ENCODE data around the gene BTG4. TPM values are rescaled to one million over a fixed set of nuclear protein-coding genes. Genes with fewer than 3 reads are reported as not detected.

The BTG4 gene
- total RNA-seq, 6 donors from 2014 or later = 0.24 to 4.1 (median 1.1) TPM; not detected in 3

DNA sequence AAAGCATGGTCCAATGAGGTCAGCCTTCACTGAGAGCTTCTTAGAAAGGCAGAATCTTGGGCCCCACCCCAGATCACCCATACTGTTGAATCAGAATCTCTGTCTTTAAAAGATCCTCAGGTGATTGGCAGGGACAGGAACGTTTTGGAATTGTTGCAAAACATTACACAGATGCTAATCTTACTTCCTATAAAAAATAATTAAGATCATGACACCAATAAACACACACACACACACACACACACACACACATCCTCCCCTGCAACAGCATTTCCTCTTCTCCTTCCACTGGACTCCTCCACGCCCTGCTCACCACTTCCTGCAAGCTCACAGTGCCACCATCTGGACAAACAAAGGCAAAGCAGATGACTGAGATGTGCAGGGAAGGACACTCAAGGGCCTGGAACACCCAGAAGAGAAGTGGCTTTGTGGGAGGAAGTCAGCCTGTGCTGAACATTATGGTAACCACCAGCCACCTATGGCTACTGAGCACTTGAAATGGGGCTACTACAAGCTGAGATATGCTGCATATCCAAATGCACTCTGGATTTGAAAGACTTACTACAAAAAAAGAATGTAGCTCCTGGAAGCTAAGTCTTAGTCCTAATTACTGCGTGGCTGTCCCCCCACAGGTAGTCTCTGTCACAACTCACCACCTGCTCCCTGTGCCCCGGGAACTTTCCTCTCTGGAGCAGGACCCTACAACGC, 65.6 kb downstream of the BTG4 start:
- H3K36me3 ChIP-seq = no peaks in the 10 kb centered on the region
- H3K27me3 ChIP-seq = no peaks in the 10 kb centered on the region
- H3K4me3 ChIP-seq = no peak overlapping the region
- DNase-seq (peak; percentile 29 to 90), ATAC-seq (ENCODE audit: low FRiP score in 2 of 2) (peak; percentile 94 to 96)
- peaks cover 0 to 12% (median 6%) of the 10 kb centered on the region in 4 donors for H3K4me1 ChIP-seq
- TF ChIP-seq CTCF (IDR thresholded peaks at IDR 0.05) = peak; percentile 77 to 89 (median 82)
- TF ChIP-seq POLR2AphosphoS5 (IDR thresholded peaks at IDR 0.05) = peak; percentile 32 to 37
- TF ChIP-seq POLR2A (IDR thresholded peaks at IDR 0.05) = no peak
- no peaks in the 10 kb centered on the region for H3K9me3 ChIP-seq
- WGBS, 2 donors = 38 to 39% methylated on average over 5 of the region's 5 CpGs
- H3K27ac ChIP-seq = peak overlapping the region in 1 of 4 donors; percentile 32

- H3K27ac ChIP-seq = peak overlapping the region in 2 of 4 donors; percentile 8 to 32
- H3K36me3 ChIP-seq = no peaks in the 10 kb centered on the region
- H3K4me3 ChIP-seq = no peak overlapping the region
- peaks cover 0 to 12% (median 6%) of the 10 kb centered on the region in 4 donors for H3K4me1 ChIP-seq
- no peaks in the 10 kb centered on the region for H3K9me3 ChIP-seq
- 73 to 75% methylated on average over 2 of the region's 2 CpGs for WGBS, 2 donors
- DNase-seq (no peak), ATAC-seq (ENCODE audit: low FRiP score in 2 of 2) (no peak)
- TF ChIP-seq EP300 (IDR thresholded peaks at IDR 0.05) (no peak), CTCF (IDR thresholded peaks at IDR 0.05) (no peak), POLR2AphosphoS5 (IDR thresholded peaks at IDR 0.05) (no peak)
- H3K27me3 ChIP-seq = no peaks in the 10 kb centered on the region
These were observed 66.6 kb downstream of the BTG4 start for GRCh38 chr11:111445586-111445985.

Small RNAs within 50 kb of the gene (small RNA-seq; reads per million reads assigned to genes)
- 1.9 to 25.0 (median 8.8) reads per million in 4 donors for gene MIR34B
- gene MIR34C = 19.2 to 251 (median 167) reads per million in 4 donors

Other genes with a start within 250 kb of the BTG4 start
- gene POU2AF3, start 213.8 kb downstream of the BTG4 start, total RNA-seq = 10 to 100 TPM in 1 of 6 donors, 1 to 10 TPM in 5; 1.7 to 12.6 (median 3.6) TPM
- 10 to 100 TPM in 1 of 6 donors, 1 to 10 TPM in 5; 1.3 to 42.1 (median 4.0) TPM for gene POU2AF1, start 133.1 kb downstream of the BTG4 start, total RNA-seq
- gene HOATZ, start 2.4 kb upstream of the BTG4 start, total RNA-seq = 10 to 100 TPM in 1 of 6 donors, 1 to 10 TPM in 4, under 1 TPM in 1; 0.37 to 59.0 (median 8.1) TPM
- gene LAYN, start 28.3 kb upstream of the BTG4 start, total RNA-seq = 10 to 100 TPM in 4 of 6 donors, 1 to 10 TPM in 2; 3.1 to 46.6 (median 13.9) TPM
- 10 to 100 TPM; 23.0 to 35.9 (median 27.6) TPM for gene SIK2, start 90.1 kb upstream of the BTG4 start, total RNA-seq

Data from upper lobe of left lung (tissue), 6 donors.